ENCODE results near the gene CD3G.

- TF ChIP-seq, protein P1, sequence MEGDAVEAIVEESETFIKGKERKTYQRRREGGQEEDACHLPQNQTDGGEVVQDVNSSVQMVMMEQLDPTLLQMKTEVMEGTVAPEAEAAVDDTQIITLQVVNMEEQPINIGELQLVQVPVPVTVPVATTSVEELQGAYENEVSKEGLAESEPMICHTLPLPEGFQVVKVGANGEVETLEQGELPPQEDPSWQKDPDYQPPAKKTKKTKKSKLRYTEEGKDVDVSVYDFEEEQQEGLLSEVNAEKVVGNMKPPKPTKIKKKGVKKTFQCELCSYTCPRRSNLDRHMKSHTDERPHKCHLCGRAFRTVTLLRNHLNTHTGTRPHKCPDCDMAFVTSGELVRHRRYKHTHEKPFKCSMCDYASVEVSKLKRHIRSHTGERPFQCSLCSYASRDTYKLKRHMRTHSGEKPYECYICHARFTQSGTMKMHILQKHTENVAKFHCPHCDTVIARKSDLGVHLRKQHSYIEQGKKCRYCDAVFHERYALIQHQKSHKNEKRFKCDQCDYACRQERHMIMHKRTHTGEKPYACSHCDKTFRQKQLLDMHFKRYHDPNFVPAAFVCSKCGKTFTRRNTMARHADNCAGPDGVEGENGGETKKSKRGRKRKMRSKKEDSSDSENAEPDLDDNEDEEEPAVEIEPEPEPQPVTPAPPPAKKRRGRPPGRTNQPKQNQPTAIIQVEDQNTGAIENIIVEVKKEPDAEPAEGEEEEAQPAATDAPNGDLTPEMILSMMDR (IDR thresholded peaks at IDR 0.05), result no peak
- no peak for TF ChIP-seq POLR2A (IDR thresholded peaks at IDR 0.05)
Measured at GRCh38 chr11:118366287-118366686, 22.1 kb downstream of the CD3G start.

Measured in heart left ventricle (tissue), 13 donors.